CD4-positive, alpha-beta T cell treated with Interleukin-15 for 4 hours (primary cell): ENCODE measurements around the gene PEMT.
"Not testable (repeated sequence)": the region's sequence is repeated elsewhere in the genome, so short reads cannot be mapped to it uniquely, and the experiment has no call there.

Source experiments
- DNase-seq: peaks from one replicate; pipeline ENCODE4 v3.0.0-alpha.2; 2020; ENCODE audit warnings: low spot score

Gene PEMT

GRCh38 chr17:17485420-17485819 lies 106.1 kb downstream of the PEMT start:
- no peak for DNase-seq

- no peak for DNase-seq
These were observed 107.0 kb downstream of the PEMT start for GRCh38 chr17:17484451-17484899.

DNA sequence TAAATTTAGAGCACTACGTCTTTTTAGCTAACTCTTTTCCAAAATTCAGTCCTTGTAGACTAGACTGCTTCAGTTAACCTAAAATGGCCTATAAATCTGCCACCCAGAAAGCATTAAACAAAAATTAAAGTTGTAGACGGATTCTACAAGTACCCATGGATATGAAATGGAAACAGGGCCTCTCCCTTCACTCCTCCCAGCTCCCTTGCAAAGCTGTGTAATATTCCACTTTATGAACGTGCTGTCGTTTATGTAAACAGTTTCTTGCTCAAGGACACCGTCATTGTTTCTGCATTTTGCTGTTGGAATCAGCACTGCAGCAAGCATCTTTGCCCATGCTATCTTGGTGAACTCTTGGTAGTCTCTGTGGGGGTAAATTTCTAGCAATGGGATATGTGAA lies 109.6 kb downstream of the PEMT start:
- DNase-seq: no peak

GRCh38 chr17:17480593-17481148 lies 110.8 kb downstream of the PEMT start:
- DNase-seq: no peak

DNA sequence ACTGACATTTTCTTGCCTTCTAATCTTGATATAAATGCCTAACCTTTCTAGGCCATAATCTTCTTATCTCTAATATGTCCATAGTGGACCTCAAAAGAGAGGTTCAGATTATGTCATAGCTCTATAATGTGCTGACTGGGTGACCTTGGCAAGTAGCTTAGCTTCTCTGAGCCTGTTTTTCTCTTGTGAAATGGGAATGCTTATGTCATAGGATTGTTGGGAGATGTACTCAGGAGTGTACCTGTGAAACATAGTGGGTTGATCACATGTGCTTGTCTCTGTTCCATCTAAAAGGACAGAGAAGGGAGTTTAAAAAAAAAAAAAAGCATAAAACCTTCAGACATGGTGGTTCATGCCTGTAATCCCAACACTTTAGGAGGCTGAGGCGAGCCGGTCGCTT lies 112.3 kb downstream of the PEMT start:
- no peak for DNase-seq

DNA sequence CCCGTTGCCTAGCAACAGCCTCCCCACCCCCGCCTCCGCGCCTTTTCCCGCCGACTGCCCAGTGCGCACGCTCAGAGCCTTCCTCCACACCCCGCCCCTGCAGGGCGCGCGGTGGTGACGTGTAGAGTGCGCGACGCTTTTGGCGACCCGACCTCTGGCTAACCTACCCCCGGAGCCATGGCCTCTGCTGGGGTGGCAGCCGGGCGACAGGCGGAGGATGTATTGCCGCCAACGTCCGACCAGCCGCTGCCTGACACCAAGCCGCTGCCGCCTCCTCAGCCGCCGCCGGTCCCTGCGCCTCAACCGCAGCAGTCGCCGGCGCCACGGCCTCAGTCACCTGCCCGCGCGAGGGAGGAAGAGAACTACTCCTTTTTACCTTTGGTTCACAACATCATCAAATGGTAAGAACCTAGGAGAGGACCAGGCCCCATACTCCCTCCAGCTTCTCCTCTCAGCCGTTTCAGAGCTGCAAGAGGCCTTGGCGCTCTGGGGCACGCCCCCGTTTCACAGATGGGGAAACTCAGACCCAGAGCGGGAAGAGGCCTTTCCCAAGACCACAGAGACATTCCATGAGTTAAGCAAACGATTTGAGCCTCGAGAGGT lies 114.5 kb downstream of the PEMT start, which contains the start of gene MED9:
TSS of gene MED9 (plus strand) at position 136 of the 603 bp plus-strand sequence. CDS start at position 178, 42 bp downstream.
- DNase-seq: peak; percentile 92

GRCh38 chr17:17474341-17474740 lies 117.2 kb downstream of the PEMT start:
- DNase-seq: no peak

DNA sequence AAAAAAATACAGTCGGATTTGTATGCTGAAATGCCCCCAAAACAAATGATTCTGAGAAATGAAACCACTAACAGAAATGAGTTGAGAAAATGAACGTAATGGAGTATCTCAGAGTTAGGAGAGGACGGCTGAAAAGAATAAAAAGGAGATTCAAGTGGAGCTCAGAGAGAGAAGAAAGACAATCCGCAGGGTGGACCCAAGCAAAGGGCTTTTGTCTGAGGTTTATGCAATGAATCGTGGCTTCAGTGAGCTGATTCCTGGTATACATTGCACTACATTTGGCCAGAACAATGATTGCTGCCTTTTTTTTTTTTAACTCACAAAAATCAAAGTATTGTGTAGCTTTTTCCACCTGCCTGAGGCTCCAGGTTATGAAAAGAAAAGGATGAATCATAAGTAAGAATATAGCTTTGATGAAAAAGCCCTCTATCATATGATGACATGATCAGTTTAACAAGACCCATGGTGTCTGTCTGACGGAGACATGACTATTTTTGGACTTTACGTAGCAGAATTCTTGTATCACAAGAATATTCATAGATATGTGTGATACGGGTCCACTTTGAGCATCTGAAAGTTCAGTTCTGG lies 119.1 kb downstream of the PEMT start:
- no peak for DNase-seq

- DNase-seq: no peak
These were observed 121.5 kb downstream of the PEMT start for GRCh38 chr17:17469996-17470395.

DNA sequence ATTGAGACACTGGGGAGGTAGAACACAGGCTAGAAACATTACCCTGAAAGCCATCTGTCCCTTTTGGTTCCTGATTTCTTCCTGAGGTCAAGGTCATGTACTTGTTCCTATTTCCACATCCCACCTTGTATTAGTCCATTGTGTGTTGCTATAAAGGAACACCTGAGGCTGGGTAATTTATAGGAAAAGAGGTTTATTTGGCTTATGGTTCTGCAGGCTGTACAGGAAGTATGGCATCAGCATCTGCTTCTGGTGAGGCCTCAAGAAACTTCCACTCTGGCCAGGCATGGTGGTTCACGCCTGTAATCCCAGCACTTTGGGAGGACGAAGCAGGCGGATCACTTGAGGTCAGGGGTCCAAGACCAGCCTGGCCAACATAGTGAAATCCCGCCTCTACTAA lies 122.2 kb downstream of the PEMT start:
- DNase-seq: no peak

- no peak for DNase-seq
These were observed 123.1 kb downstream of the PEMT start for GRCh38 chr17:17468217-17469010.

- no peak for DNase-seq
These were observed 123.8 kb downstream of the PEMT start for GRCh38 chr17:17467720-17468119.

DNA sequence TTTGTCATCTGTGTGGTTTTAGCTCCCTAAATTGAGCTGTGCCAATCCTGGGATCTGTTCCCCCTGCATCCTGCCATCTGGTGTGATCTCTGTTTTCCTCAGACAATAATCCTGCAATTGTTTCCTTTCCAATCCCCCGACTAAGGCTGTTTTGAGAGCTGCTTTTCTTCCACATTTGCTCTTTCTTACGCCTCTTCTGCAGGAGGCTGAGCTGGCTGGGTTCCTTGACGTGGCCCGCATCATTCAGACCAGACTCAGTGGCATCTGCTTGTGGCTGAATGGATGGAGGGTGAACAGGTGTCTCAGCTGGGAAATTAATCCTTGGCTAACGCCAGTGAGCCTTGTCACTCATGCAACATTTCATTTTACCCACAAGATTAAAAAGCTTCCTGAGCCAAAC lies 124.5 kb downstream of the PEMT start:
- DNase-seq: no peak

DNA sequence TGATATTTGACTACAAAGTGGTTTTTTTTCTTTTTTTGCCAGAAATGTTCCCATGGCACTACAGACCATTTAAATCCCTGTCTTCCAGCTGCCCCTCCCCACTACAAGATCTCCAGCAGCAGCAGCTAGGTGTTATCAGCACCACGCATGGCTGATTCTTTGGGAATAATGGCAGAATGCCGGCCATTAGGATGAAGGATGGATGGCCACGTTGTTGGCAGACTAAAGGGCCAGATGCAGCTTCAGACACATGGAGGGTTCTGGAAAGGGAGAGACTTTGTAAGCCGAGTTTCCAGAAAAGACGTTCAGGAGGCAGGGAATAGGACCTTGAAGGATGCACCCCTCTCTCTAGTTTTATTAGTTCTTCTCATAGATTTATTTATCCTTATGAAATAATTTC lies 125.0 kb downstream of the PEMT start:
- DNase-seq: no peak

- DNase-seq: not testable (repeated sequence)
These were observed 125.6 kb downstream of the PEMT start for GRCh38 chr17:17465878-17466277.

- DNase-seq: no peak
These were observed 127.7 kb downstream of the PEMT start for GRCh38 chr17:17463821-17464220.

DNA sequence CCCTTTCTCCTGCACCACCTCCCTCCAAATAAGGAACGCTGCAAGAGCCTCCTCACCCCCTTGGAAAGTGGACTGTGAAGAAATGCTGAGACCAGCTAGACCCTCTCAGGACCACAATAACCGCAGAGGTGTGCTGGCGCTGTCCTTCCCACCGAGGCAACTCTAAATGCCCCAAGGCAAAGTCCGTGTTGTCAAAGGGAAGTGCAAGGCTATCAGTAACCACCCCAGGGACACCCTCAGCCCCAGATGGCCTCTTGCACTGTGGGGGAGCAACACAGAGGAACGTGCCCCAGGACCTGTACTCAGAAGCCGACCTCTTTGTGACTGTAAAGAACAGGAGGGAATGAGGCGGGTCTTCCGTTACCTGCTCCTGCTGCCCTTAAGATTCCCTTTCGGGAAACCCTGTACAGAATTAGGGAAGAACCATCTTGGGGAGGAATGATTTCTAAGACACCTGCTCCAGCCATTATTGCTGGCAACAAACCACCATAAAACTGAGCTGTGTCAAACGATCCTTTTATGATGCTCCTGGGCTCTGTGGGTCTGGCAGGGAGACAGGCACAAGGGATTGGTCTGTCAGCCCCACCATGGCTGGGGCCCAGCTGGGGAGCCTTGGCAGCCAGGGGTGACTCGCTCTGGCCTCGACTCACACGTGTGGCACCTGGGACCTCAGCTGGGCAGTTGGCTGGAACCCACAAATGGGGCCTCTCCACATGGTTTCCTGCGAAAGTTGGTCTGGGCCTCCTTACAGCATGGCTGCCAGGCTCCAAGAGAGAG lies 129.3 kb downstream of the PEMT start:
- DNase-seq: no peak

DNA sequence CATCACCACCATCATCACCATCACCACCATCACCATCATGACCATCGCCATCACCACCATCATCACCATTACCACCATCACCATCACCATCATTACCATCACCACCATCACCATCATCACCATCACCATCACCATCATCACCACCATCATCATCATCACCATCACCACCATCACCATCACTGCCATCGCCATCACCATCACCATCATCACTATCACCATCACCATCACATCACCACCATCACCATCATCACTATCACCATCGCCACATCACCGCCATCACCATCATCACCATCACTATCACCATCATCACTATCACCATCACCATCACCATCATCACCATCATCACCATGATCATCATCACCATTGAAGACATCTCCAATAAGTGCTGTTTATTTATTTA lies 131.5 kb downstream of the PEMT start:
- DNase-seq: no peak

DNA sequence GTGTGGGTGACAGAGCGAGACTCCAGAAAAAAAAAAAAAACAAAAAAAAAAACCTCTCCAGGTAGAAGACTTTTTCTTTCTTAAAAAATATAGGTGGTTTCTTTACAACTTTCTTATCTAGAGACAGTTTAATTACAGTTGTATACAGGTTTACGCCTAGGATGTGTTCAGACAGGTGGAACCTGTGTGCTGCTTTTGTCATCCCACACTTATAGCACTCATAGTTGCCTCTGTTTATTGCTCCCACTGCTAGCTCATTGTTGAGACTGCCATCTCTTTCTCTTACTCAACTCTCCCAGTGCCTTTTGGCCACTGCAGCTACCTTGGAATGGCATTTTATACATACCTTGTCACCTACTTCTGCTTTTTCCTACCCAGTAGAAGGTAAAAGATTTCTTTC lies 133.8 kb downstream of the PEMT start:
- no peak for DNase-seq

- DNase-seq: no peak
These were observed 135.3 kb downstream of the PEMT start for GRCh38 chr17:17456251-17456650.
